Activated naive CD4-positive, alpha-beta T cell treated with anti-CD3 and anti-CD28 coated beads, Interleukin-2, amount 50 U/mL, for 72 hours (primary cell): Measurements from ENCODE around the gene LINGO1. TPM values are rescaled to one million over a fixed set of nuclear protein-coding genes. Genes with fewer than 3 reads are reported as not detected.

Experiments
- ATAC-seq, 2 donors: fragments of 150-1000 bp; cut with Tn5 transposase; 2 replicates each; pipeline ENCODE4 v1.10.0; 2021; ENCODE audit warnings: mild to moderate bottlenecking in 2 of 2, moderate library complexity in 2 of 2
- DNase-seq, 2 donors: peaks; one replicate each; pipeline ENCODE4 v3.0.0; 2021 to 2022; ENCODE audit warnings: low spot score in 2 of 2
- H3K27ac Mint-ChIP-seq, 2 donors: one replicate each; pipeline ENCODE4 v1.8.0; 2022; ENCODE audit warnings: mild to moderate bottlenecking in 2 of 2, mixed read lengths in 2 of 2
- H3K36me3 Mint-ChIP-seq, 2 donors: one replicate each; pipeline ENCODE4 v1.8.0; 2022; ENCODE audit warnings: mixed read lengths in 2 of 2
- H3K9me3 Mint-ChIP-seq, 2 donors: one replicate each; pipeline ENCODE4 v1.8.0; 2022; ENCODE audit warnings: mixed read lengths in 2 of 2
- total RNA-seq, 2 donors: library from RNA; stranded (reverse); gene quantifications; one replicate each; pipeline ENCODE4 v1.2.3, GENCODE V29; 2022

The LINGO1 gene
- total RNA-seq, 2 donors from 2014 or later, result not detected

DNA sequence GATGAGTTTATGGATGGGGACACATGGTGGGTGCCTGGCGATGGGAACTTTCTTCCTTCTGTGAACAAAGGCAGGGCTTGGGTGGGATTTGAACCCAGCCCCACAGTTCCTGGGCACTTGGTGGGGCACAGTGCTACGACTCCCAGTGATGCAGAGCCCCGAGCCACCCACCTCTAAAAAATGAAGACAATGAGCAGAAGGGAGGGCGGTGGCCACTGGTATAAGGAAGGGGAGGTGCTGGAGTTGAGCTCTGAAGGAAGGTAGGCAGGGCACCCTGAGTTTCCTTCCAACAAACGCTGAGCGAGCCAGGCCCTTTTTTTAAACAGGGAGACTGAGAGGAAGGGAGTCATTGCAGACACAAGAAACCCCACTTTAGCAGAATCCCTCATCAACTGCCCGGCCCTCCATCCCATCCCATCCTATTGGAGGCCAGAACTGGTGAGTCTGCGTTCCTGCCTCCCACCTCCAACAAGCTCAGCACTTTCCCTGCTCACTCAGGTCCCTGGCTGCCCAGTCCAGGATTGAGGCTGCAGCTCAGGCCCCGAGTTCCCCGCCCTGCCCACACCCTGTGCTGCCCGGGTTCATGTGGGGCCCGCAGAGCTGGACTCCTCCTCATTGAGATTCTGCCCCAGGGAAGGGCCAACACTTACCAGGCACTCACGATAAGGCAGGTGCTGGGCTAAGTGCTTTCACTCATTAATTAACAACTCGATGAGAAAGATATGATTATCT is 57.3 kb downstream of the LINGO1 start:
- DNase-seq, result no peak
- H3K36me3 Mint-ChIP-seq, result no peaks in the 10 kb centered on the region

DNA sequence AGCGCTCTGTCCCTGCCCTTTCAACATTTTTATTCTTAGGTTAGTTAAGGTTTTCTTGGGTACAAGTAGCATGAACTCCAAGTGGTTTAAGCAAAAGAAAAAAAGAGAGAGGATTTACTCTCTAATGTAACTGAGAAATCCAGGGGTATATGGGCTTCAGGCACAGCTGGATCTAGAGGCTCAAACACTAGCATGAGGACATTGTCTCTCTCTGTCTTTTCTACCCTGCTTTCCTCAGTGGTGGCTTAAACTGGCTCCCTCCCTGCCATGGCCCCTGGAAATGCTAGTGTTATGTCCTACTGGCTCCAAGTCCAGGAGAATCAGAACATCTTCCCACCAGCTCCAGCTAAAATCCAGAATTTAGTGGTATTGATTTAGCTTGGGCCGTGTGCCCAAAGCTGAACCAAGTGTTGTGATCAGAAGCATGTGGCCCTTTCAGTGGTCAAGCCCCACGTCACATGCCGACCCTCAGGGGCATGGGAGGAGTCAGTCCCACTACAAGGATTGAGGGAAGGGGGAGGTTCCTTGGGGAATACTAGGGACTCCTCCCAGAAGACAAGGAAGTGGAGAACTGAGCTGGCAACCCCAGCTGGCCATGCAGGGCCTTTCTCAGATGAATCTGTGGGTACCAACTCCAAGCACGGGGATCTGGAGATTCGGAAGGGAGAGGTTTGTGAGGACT is 58.0 kb downstream of the LINGO1 start:
- no peak for DNase-seq
- ATAC-seq, result no peak
- Mint-ChIP-seq H3K9me3 (no peaks in the 10 kb centered on the region), H3K36me3 (no peaks in the 10 kb centered on the region), H3K27ac (no peak overlapping the region)

More for the DNA sequence above, 57.3 kb downstream of the LINGO1 start:
- no peak for ATAC-seq
- Mint-ChIP-seq H3K27ac (no peak overlapping the region), H3K9me3 (no peaks in the 10 kb centered on the region)

DNA sequence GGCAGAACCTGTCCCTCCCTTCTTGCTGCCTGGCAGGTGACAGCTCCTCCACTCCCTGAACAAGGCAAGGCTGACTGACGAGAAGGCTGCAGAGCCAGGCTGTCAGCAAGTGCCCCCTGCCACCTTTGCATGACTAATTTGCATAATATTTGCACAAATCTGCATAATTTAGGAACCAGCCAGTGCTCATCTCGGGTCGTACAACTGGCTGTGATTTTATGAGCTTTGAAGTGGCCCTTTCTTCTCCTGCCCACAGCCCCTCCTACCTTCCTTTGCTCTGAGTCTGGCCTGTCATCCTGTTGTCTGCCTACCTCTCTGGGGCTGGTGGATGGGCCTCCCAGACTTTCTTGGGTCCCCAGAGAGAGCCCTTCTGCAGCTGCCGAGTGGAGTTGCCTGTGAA is 58.9 kb downstream of the LINGO1 start:
- Mint-ChIP-seq H3K27ac (no peak overlapping the region), H3K9me3 (no peaks in the 10 kb centered on the region), H3K36me3 (no peaks in the 10 kb centered on the region)
- DNase-seq (no peak), ATAC-seq (no peak)

DNA sequence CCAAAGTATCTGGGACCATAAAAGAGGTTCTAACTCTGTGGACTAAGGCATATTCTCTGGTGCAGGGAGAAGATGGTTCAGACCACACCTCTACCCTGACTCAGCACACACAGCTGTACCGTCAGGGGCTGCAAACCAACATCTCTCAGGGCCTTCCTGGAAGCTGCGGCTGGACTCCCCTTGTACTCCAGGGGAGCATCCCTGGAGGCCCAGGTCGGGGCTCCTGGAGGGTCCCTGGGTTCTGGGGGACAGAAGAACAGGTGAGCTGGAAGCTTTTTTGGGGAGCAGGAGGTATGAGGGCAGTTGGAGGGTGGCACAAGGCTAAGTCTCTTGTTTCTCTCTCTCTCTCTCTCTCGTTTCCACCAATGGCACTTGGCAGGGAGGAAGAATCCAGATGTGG is 60.5 kb downstream of the LINGO1 start:
- Mint-ChIP-seq H3K36me3 (no peaks in the 10 kb centered on the region), H3K27ac (no peak overlapping the region), H3K9me3 (no peaks in the 10 kb centered on the region)
- no peak for DNase-seq
- no peak for ATAC-seq

DNA sequence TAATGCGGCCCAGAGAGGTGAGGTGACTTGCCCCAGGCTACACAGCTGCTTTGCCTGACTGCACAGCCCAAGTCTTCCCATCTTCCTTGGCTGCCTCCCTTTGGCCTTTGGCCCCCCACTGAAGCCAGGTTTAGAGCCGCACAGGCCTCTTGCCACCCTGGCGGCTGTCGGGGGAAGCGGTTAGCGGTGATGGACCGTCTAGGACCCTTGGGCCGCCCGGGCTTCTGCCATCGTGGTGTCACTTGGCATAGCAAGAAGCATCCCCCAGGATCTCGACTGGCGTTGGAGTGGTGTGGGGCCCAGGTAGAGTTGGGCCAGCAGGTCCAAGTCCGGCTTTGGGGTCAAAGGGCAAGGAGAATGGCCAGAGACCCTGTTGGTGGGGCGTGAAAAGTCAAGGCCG is 61.0 kb downstream of the LINGO1 start:
- H3K9me3 Mint-ChIP-seq, result no peaks in the 10 kb centered on the region
- no peak overlapping the region for H3K27ac Mint-ChIP-seq
- DNase-seq (no peak), ATAC-seq (no peak)
- H3K36me3 Mint-ChIP-seq, result no peaks in the 10 kb centered on the region

GRCh38 chr15:77571181-77571580 is 61.5 kb downstream of the LINGO1 start:
- Mint-ChIP-seq H3K27ac (no peak overlapping the region), H3K36me3 (no peaks in the 10 kb centered on the region), H3K9me3 (no peaks in the 10 kb centered on the region)
- DNase-seq, result no peak
- no peak for ATAC-seq

- no peaks in the 10 kb centered on the region for H3K36me3 Mint-ChIP-seq
- H3K9me3 Mint-ChIP-seq, result no peaks in the 10 kb centered on the region
- DNase-seq, result no peak
- peak overlapping the region in 1 of 2 donors; percentile 30 for H3K27ac Mint-ChIP-seq
- ATAC-seq, result no peak
These were observed 63.0 kb downstream of the LINGO1 start for GRCh38 chr15:77569729-77570125.

DNA sequence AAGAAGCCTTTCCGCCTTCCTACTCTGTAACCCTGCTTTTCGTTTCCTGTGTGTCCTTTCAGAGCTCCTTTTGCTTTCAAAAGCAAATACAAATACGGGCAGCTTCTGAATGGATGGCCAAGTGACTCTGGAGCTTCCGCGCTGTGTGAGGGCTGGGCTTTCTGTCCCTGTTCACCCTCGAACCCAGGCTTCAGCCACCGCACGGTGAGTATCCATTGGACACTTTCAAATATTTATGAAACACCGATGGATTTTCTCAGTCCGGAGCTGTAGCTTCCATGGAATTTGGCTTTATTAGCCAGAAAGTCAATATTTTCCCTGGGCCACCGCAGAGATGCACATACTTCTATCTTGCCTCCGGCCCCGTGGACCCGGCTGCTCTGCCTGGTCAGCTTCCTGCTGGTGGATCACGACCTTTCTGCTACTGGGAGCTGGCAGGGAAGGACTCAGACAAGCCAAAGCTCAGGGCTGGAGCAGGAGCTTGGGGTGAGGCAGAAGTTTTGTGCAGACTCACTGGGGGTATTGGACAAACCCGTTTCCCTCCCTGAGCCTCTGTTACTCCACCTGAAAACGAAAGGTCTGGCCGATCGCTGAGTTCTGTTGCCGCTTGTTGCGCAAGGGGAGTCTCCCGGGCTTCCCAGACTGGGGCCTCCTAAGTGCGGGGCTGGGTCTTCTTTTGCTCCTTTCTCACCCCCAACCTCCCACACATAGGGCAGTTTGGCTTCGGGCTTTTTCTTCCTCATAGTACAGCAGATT is 63.6 kb downstream of the LINGO1 start:
- no peak for DNase-seq
- no peak overlapping the region for H3K27ac Mint-ChIP-seq
- H3K9me3 Mint-ChIP-seq, result no peaks in the 10 kb centered on the region
- ATAC-seq, result no peak
- H3K36me3 Mint-ChIP-seq, result no peaks in the 10 kb centered on the region

DNA sequence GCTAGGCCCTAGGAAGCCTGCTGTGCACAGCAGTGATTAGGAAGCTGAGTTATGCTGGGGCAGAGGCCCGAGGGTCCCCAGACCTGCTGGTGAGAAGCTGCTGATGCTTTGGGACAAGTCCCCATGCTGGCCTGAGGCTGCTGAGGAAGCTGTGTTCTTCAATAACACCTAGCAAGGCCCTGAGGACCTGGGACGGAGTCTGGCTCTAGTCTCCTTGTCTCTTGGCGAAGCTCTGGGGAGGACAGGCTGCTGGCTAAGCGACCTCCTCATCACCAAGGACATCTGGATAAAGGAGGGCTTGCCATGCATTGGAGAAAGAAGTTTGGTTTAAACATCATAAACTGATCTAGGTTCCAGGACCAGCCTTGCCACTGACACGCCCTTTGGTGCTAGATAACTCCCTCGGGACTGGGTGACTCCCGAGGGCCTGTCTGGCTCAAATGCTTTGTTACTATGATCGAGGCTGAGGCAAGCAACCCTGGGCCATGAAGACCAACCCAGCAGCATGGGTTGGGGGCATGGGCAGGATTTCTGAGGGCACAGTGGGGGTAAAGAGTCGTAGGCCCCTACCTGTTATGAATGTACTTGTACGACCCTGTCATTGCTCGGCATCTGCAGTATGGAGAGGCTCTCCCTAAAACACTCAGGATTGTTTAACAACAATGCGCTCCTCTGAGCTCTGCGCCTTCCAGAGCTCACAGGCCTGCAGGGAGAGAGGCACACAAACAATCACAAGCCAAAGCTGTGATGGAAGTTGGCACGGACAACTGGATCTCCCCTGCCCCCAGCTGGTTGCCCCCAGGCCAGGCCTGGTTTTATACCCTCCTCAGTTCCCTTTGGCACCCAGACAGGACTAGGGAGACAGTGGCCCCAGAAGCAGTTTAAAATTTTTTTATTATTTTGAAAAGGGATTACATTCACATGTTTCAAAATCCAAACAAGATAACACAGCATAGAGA is 64.4 kb downstream of the LINGO1 start:
- ATAC-seq (no peak), DNase-seq (no peak)
- no peak overlapping the region for H3K27ac Mint-ChIP-seq
- H3K36me3 Mint-ChIP-seq, result no peaks in the 10 kb centered on the region
- no peaks in the 10 kb centered on the region for H3K9me3 Mint-ChIP-seq

- Mint-ChIP-seq H3K9me3 (no peaks in the 10 kb centered on the region), H3K27ac (no peak overlapping the region), H3K36me3 (no peaks in the 10 kb centered on the region)
- DNase-seq, result no peak
- ATAC-seq, result no peak
These were observed 65.5 kb downstream of the LINGO1 start for GRCh38 chr15:77567202-77567601.

- DNase-seq (no peak), ATAC-seq (no peak)
- Mint-ChIP-seq H3K27ac (no peak overlapping the region), H3K36me3 (no peaks in the 10 kb centered on the region), H3K9me3 (no peaks in the 10 kb centered on the region)
These were observed 66.6 kb downstream of the LINGO1 start for GRCh38 chr15:77566092-77566491.

GRCh38 chr15:77565378-77565915 is 67.3 kb downstream of the LINGO1 start:
- DNase-seq, result no peak
- no peak for ATAC-seq
- H3K36me3 Mint-ChIP-seq, result no peaks in the 10 kb centered on the region
- H3K27ac Mint-ChIP-seq, result no peak overlapping the region
- H3K9me3 Mint-ChIP-seq, result no peaks in the 10 kb centered on the region

- Mint-ChIP-seq H3K36me3 (no peaks in the 10 kb centered on the region), H3K9me3 (no peaks in the 10 kb centered on the region), H3K27ac (no peak overlapping the region)
- ATAC-seq (no peak), DNase-seq (no peak)
These were observed 67.8 kb downstream of the LINGO1 start for GRCh38 chr15:77564938-77565337.

- H3K9me3 Mint-ChIP-seq, result no peaks in the 10 kb centered on the region
- DNase-seq (no peak), ATAC-seq (no peak)
- H3K27ac Mint-ChIP-seq, result no peak overlapping the region
- H3K36me3 Mint-ChIP-seq, result no peaks in the 10 kb centered on the region
These were observed 68.4 kb downstream of the LINGO1 start for GRCh38 chr15:77564341-77564740.

DNA sequence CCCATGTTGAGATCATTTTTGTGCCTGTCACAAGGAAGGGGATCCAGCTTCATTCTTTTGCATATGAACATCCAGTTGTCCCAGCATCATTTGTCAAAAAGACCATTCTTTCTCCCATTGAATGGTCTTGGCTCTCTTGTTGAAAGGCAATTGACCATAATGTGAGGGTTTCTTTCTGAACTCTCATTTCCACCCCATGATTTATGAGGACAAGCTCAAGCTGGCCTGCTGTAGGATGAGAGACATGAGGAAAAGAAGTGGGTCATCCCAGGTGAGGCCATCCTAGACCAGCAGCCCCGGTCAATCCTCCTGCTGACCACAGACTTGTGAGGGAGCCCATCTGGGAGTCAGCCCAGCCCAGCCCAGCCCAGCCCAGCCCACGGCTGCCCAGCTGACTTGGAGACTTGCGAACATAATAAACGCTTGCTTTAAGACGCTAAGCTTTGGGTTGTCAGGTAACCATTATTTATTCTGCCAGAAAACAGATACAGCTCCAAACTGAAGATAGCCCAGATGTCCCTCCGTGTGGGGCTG is 69.0 kb downstream of the LINGO1 start:
- no peak for DNase-seq
- Mint-ChIP-seq H3K27ac (no peak overlapping the region), H3K9me3 (no peaks in the 10 kb centered on the region), H3K36me3 (no peaks in the 10 kb centered on the region)
- no peak for ATAC-seq
